Suprapubic skin (tissue), 3 donors: ENCODE measurements around the gene PSMD10.

Experiments used
- CTCF ChIP-seq, 2 donors: fragments of 200-600 bp in 1 of 2; fragments of 450-650 bp in 1 of 2; sonication (generic) in 1 of 2; IDR thresholded peaks; one replicate each; pipeline ENCODE4 v1.5.1; 2016 to 2019; ENCODE audit warnings: antibody characterized with exemption in 2 of 2, mild to moderate bottlenecking in 1 of 2, moderate library complexity in 1 of 2
- EP300 ChIP-seq: sonication (generic); formaldehyde crosslinking; IDR thresholded peaks from one replicate; pipeline ENCODE4 v1.6.1; 2017; ENCODE audit warnings: antibody characterized with exemption
- POLR2A ChIP-seq, 2 donors: fragments of 450-650 bp; IDR thresholded peaks; one replicate each; pipeline ENCODE4 v1.6.1; 2017; ENCODE audit warnings: antibody characterized with exemption in 2 of 2, mild to moderate bottlenecking in 2 of 2, moderate library complexity in 2 of 2

- no peak for TF ChIP-seq EP300
- TF ChIP-seq CTCF (IDR thresholded peaks at IDR 0.05): no peak
- no peak for TF ChIP-seq POLR2A (IDR thresholded peaks at IDR 0.05)
These were observed 23.2 kb upstream of the PSMD10 start for GRCh38 chrX:108114541-108114940.
